GM18873 (cell line): ENCODE data around the gene FARS2.
"Not testable (repeated sequence)": the region's sequence is repeated elsewhere in the genome, so short reads cannot be mapped to it uniquely, and the experiment has no call there.

Source experiments
- ATAC-seq: cut with Tn5 transposase; IDR thresholded peaks from one replicate; pipeline ENCODE4 v1.9.1; 2021; ENCODE audit warnings: mild to moderate bottlenecking, moderate library complexity, moderate number of reproducible peaks; ENCODE audit not compliant: unreplicated experiment, low FRiP score

The FARS2 gene

GRCh38 chr6:5557506-5557905, 296.2 kb downstream of the FARS2 start:
- no peak for ATAC-seq

GRCh38 chr6:5559651-5560050, 298.3 kb downstream of the FARS2 start:
- no peak for ATAC-seq

DNA sequence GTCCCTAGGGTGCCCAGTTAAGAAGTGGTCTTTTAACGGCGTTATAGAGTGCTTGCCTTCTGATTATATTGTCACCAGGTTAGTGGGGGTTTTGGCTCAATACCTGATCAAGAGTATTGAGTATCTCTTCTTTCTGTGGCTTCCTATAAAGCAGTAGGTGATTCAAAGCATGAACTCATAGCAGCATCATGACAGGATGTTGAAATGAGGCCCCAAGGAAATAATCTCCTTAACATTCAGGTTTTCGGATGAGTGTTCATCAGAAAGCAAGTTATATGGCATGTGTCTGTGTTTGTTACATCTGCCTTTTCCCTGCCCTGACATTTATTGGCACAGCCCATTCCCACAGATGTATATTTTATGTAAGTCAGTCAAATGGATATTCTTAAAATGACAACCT, 301.0 kb downstream of the FARS2 start:
- ATAC-seq: no peak

DNA sequence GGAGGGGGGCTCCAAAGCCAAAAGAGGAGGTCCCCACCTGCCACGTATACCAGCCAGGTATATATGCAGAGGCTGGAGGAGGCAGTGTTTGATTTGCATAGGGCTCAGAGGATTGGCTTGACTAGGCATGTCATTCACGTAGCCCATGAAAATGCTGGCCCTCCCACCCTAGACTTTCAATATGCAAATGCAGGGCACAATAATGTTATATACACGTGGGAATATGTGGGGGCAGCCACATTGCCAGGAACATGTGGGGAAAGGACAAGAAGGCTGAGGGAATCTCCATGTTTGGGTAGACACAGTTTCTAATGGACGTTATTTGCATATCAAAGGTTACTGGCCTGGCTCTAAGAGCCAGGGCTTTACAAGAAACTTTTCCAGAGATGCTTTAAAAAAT, 301.8 kb downstream of the FARS2 start:
- no peak for ATAC-seq

- ATAC-seq: not testable (repeated sequence)
Observed at GRCh38 chr6:5564746-5565145, 303.4 kb downstream of the FARS2 start.

- ATAC-seq: no peak
Observed at GRCh38 chr6:5565971-5566370, 304.7 kb downstream of the FARS2 start.

DNA sequence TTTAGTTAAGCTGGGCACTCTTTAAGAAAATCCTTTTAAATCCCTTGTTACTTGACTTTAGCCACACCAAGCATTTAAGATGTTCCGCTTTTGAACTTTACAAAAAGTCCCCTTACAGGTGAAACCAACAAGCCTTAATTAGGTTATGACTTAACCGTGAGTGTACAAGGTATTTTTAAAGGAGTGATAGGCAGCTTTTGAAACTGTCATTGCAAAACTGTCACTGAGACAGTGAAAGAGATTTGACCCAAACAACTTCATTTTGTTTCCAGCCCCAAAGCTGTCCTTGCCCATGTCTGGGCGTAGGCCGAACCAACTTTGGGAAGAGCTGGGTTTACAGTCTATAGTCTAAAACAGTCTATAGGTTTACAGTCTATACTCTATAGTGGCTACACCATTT, 305.4 kb downstream of the FARS2 start:
- ATAC-seq: peak; percentile 51

DNA sequence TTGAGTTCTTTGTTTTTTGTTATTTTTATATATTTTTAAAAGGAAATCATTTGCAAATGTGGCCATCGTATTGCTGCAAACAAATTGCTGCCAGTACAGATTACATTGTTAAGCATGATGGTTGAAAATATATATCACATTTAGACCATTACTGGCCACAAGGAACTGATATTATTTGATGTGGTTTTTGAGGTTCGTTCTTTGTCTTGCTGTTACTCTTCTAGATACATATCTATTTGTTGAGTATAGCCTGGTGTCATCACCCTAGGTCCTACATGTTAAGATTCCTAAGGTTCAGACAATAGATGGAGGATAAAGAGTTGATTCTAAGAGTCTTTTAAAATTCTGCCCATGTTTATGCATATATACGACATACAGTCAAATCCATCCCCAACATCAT, 306.0 kb downstream of the FARS2 start:
- ATAC-seq: peak; percentile 40

DNA sequence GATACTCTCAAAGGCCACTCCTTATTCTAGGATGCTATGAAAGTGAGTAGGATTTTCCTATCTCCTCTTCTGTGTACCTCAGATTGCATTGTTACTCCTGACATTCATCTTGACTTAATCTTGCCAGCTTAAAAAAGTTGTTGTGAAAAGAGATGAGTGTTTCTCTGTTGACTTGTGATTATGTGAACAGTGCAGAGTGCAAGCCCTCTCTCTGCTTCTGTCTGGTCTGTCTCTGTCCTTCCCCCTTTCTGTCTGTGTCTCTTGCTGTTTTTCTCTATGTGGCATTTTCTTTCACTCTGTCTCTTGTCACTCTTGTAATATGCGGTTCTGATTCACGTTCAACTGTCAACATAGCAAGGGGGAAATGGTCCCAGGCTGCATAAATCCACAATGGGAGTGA, 306.6 kb downstream of the FARS2 start:
- no peak for ATAC-seq

GRCh38 chr6:5569491-5569890, 308.2 kb downstream of the FARS2 start:
- no peak for ATAC-seq

- no peak for ATAC-seq
Observed at GRCh38 chr6:5570641-5571040, 309.3 kb downstream of the FARS2 start.

DNA sequence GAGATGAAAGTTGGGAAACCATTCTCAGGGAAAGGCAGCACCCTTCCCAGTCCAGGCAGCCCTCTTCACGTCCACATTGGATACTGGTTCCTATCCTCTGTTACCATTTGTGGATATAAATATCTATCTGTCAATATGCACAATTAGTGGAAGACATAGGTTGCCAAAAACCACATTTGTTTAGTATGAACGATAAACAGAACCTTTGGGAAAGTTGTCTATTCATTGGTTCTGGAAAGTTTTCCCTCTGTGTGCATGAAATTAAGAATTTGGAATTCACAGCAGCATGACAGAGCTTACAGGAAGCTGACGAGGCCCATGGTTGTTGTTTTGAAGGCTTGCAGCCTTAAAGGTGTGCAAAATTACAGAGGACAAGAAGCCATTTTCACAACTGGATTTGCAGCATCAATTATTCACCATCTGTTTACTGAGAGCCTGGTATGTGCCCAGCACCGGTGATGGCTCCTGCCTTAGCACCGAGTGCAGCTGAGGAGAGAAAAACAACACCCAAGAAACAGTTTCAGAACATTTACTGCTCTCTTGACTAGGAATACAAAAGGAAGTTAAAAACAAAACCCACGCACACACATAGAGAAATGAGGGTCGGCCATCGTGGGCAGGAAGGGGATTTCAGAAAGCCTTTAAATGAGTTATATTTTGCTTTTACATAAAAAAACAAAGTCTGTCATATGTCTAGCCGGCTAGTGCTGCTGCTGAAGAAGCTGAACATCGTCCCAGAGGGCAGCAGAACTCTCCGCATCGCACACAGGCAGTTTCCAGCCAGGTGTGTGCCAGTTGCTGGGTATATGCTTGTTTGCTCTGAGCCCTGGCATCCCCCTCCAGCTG, 319.6 kb downstream of the FARS2 start:
- ATAC-seq: no peak

DNA sequence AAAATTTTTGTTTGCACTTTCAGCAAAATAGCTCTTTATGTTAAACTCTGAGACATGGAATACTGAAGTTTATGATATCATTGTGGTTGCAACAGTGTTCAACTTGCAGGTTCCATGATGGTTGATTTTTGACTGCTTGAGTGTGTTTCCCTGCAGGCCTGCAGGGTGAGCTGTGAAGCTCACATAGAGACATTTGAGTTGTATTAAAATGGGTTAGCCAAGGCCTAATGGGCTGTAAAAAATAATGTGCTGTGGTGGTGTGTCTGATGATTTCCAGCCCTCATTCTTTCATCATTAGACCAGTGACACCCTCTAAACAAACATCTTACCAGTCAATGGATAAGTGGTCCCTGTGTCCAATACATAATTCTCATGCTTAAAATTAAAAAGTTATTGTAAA, 321.4 kb downstream of the FARS2 start:
- no peak for ATAC-seq

DNA sequence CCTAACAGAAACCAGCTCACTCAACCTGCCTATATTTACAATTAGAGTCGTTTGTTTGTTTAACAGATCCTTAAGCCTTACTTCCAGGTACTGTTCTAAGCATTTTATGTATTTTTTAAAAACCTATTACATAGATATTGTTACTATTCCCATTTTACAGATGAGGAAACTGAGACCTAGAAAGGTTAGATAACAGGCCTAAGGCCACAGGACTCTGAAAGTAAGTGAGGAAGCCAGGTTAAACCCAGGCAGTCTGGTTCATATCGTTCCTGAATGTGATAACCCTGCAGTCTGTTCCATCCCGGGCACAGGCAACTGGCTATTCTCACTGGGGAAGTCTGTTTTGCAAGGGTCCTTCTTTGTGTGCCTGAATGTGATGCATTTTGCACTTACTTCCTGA, 322.2 kb downstream of the FARS2 start:
- ATAC-seq: no peak

- ATAC-seq: no peak
Observed at GRCh38 chr6:5584078-5584482, 322.8 kb downstream of the FARS2 start.

- no peak for ATAC-seq
Observed at GRCh38 chr6:5587648-5588047, 326.3 kb downstream of the FARS2 start.

DNA sequence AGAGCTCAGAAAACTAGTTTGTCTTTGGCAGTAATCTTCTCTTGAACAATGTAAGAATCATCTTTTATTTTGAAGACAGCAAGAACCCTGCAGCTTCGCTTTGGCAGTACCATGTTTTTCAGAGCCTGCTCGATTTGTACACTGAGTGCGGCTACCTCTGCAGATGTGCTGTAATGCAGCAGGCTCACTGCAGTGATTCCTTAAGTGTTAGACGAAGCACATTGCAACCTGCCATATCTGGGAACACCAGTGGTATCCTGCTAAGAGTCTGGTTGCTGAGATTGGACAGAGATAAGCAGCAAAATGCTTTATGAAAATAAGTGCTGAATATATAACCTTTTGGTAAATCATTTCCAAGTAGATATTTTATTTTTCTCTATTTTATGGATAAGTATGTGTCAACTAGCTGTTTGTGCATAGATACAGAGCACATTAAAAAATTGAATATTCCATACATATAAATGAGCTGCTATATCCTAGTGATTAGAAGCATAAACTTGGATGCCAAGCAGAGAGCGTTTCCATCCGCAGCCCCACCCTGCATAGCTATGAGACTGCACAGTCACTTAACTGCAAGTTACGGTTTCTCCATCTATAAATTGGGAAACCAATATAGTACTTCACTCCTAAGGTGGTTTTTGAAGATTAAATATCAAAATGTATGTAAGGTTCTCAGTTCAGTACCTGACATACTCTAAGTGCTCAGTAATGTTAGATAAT, 328.3 kb downstream of the FARS2 start:
- ATAC-seq: no peak

GRCh38 chr6:5590187-5590586, 328.9 kb downstream of the FARS2 start:
- ATAC-seq: no peak

- ATAC-seq: no peak
Observed at GRCh38 chr6:5592886-5593519, 331.7 kb downstream of the FARS2 start.

DNA sequence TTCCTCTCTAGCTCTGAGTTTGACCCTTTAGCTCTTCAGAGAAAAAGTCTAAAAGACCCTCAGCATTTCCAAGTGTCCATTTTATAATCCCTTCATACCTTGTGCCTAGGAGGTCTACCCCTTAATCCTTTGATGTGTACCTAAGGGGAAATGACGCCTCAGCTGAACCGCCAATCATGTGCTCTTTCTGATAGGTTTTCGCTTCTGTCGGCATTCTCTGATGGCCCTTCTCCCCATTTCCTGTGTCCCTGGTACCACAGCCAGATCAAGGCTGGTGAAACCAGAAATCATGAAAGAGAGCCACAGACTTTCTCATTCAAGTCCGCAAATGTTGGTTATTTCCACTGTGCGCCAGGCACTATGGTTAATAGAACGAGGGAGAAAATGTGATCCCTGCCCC, 333.9 kb downstream of the FARS2 start:
- no peak for ATAC-seq

DNA sequence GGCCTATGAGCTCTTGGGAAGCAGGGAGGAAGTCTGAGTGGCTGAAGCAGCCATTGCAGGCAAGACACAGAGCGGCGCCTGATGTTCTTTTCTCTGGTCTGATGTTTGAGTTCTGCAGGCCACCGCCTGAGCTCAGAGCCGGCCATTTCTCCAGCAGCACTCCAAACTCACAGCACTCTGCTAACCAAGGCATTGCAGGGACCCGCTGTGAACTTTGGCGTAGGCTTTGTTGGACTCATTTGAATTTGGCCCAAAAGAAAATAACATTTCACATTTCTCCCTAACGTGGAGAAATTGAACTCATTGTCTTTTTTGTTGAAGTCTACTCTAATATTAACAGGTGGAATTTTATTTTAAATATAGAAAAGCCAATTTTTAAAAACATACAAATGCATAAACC, 336.1 kb downstream of the FARS2 start:
- no peak for ATAC-seq
